IMR-90 (cell line): Measurements from ENCODE around the gene GPSM1. TPM values are rescaled to one million over a fixed set of nuclear protein-coding genes. Genes with fewer than 3 reads are reported as not detected.

Source experiments
- ATAC-seq: fragments of 200-7000 bp; cut with Tn5 transposase; 2 replicates; pipeline ENCODE4 v1.9.1; 2020; ENCODE audit warnings: low read depth, mild to moderate bottlenecking, moderate library complexity
- BruUV-seq: library from RNA; stranded (reverse); fragments of 400-500 nt; replicated peaks from 2 replicates; lab custom pipeline; 2021; lab: Mats Ljungman, UMichigan
- CTCF ChIA-PET: fragments of 300-600 bp; formaldehyde crosslinking; extraction: SDS; loops from one replicate; lab custom pipeline; 2021; ENCODE audit warnings: antibody characterized with exemption; lab: Yijun Ruan, JAX
- POLR2A ChIA-PET: fragments of 300-600 bp; sonication (Branson Sonifier 250); formaldehyde crosslinking; loops from one replicate; lab custom pipeline; 2022; ENCODE audit warnings: antibody characterized with exemption; ENCODE audit not compliant: unreplicated experiment; lab: Charles Lee
- DNase-seq: peaks from one replicate; pipeline ENCODE4 v3.0.0; 2013
- H2AFZ ChIP-seq: replicated peaks from 2 replicates; pipeline ENCODE3; 2013; ENCODE audit warnings: low read length, mild to moderate bottlenecking; ENCODE audit not compliant: poor library complexity
- H2AK5ac ChIP-seq: 2 replicates; pipeline ENCODE4 v1.6.1; 2013; ENCODE audit warnings: low read depth, low read length, inconsistent platforms
- H2AK9ac ChIP-seq: replicated peaks from 2 replicates; pipeline ENCODE3; 2013; ENCODE audit warnings: mild to moderate bottlenecking, low read depth, low read length, moderate library complexity; ENCODE audit not compliant: poor library complexity
- H2BK120ac ChIP-seq: 2 replicates; pipeline ENCODE4 v1.6.1; 2013; ENCODE audit warnings: low read depth, low read length, inconsistent platforms
- H2BK15ac ChIP-seq: 3 replicates; pipeline ENCODE4 v1.6.1; 2013; ENCODE audit warnings: low read depth, low read length, inconsistent platforms
- H2BK20ac ChIP-seq: 2 replicates; pipeline ENCODE4 v1.6.1; 2013; ENCODE audit warnings: low read depth, mild to moderate bottlenecking, inconsistent platforms, low read length, moderate library complexity
- H2BK5ac ChIP-seq: 2 replicates; pipeline ENCODE4 v1.6.1; 2013; ENCODE audit warnings: mild to moderate bottlenecking, low read depth, low read length, inconsistent platforms; ENCODE audit not compliant: poor library complexity, severe bottlenecking
- H3K14ac ChIP-seq: replicated peaks from 2 replicates; pipeline ENCODE4 v1.6.1; 2013; ENCODE audit warnings: low read depth, low read length, inconsistent platforms
- H3K18ac ChIP-seq: 2 replicates; pipeline ENCODE4 v1.6.1; 2013; ENCODE audit warnings: low read depth, low read length, control low read depth
- H3K23ac ChIP-seq: 2 replicates; pipeline ENCODE4 v1.6.1; 2013; ENCODE audit warnings: low read depth, low read length, inconsistent platforms
- H3K27ac ChIP-seq: 2 replicates; pipeline ENCODE4 v1.5.1; 2013; ENCODE audit warnings: mild to moderate bottlenecking, control low read depth, low read length; ENCODE audit not compliant: insufficient read depth
- H3K27me3 ChIP-seq: 2 replicates; pipeline ENCODE4 v1.6.1; 2013; ENCODE audit warnings: low read length; ENCODE audit not compliant: control insufficient read depth, insufficient read depth
- H3K36me3 ChIP-seq: 2 replicates; pipeline ENCODE4 v1.6.1; 2013; ENCODE audit warnings: low read length, mixed read lengths; ENCODE audit not compliant: control insufficient read depth, insufficient read depth
- H3K4ac ChIP-seq: 2 replicates; pipeline ENCODE4 v1.6.1; 2013; ENCODE audit warnings: low read depth, low read length, inconsistent platforms
- H3K4me1 ChIP-seq: 2 replicates; pipeline ENCODE4 v1.6.1; 2013; ENCODE audit warnings: low read length, mixed read lengths; ENCODE audit not compliant: control insufficient read depth, insufficient read depth
- H3K4me2 ChIP-seq: 2 replicates; pipeline ENCODE4 v1.6.1; 2013; ENCODE audit warnings: low read depth, mild to moderate bottlenecking, control low read depth, low read length, moderate library complexity
- H3K4me3 ChIP-seq: 2 replicates; pipeline ENCODE4 v1.5.1; 2013; ENCODE audit warnings: low read depth, mild to moderate bottlenecking, control low read depth, low read length, moderate library complexity; ENCODE audit not compliant: insufficient read depth
- H3K56ac ChIP-seq: 2 replicates; pipeline ENCODE4 v1.6.1; 2013; ENCODE audit warnings: low read length, inconsistent platforms; ENCODE audit not compliant: insufficient read depth; ENCODE audit errors: extremely low read depth
- H3K79me1 ChIP-seq, 2 experiments: 2 replicates each; pipeline ENCODE4 v1.6.1; 2013; ENCODE audit warnings: low read length in 2 of 2, inconsistent platforms in 1 of 2, low read depth in 1 of 2
- H3K9ac ChIP-seq: 2 replicates; pipeline ENCODE4 v1.6.1; 2013; ENCODE audit warnings: low read depth, low read length, control low read depth
- H3K9me1 ChIP-seq: 2 replicates; pipeline ENCODE4 v1.6.1; 2013; ENCODE audit warnings: low read length, inconsistent platforms; ENCODE audit not compliant: insufficient read depth
- H3K9me3 ChIP-seq: 2 replicates; pipeline ENCODE4 v1.6.1; 2013; ENCODE audit warnings: low read length; ENCODE audit not compliant: control insufficient read depth, insufficient read depth
- H4K20me1 ChIP-seq: 2 replicates; pipeline ENCODE4 v1.6.1; 2013; ENCODE audit warnings: low read length, inconsistent platforms; ENCODE audit not compliant: insufficient read depth
- H4K5ac ChIP-seq: 2 replicates; pipeline ENCODE4 v1.6.1; 2013; ENCODE audit warnings: mild to moderate bottlenecking, low read depth, low read length, control low read depth
- H4K8ac ChIP-seq, 2 experiments: 2 replicates each; pipeline ENCODE4 v1.6.1; 2013; ENCODE audit warnings: low read depth in 2 of 2, low read length in 2 of 2, control low read depth in 1 of 2, inconsistent platforms in 1 of 2
- H4K91ac ChIP-seq: 2 replicates; pipeline ENCODE4 v1.6.1; 2013; ENCODE audit warnings: low read depth, low read length, inconsistent platforms; ENCODE audit not compliant: insufficient read depth
- CEBPB ChIP-seq: IDR thresholded peaks from 2 replicates; pipeline ENCODE4 v1.6.1; 2012; ENCODE audit warnings: low read depth, low read length, improper control_type of control experiment
- WGBS, 2 experiments: methylation state at CpG; one replicate each; pipeline versions ENCODE4 v1.1.5 to v1.1.7; 2013; ENCODE audit warnings: missing lambda C conversion rate in 2 of 2; ENCODE audit not compliant: insufficient read length in 1 of 2; ENCODE audit errors: extremely low coverage in 2 of 2; 5-methylcytosine and 5-hydroxymethylcytosine counted together
- dilution Hi-C: fragments of 300-500 bp; cut with HindIII; formaldehyde crosslinking; loops from one replicate; pipeline ENCODE4 v1.14.3; 2018; ENCODE audit warnings: low sequenced_read_pairs; ENCODE audit not compliant: unreplicated experiment
- in situ Hi-C: fragments of 300-500 bp; cut with MboI; formaldehyde crosslinking; loops from 3 replicates; pipeline ENCODE4 v1.14.3; 2019; ENCODE audit warnings: low sequenced_read_pairs, inconsistent platforms, mixed read lengths
- intact Hi-C: fragments of 100-400 bp; cut with micrococcal nuclease; formaldehyde crosslinking; loops from 2 replicates; pipeline ENCODE4 v1.10.0; 2022
- polyA plus RNA-seq, 3 experiments: library from polyadenylated mRNA; depleted of rRNA; stranded (reverse); fragments of >200 nt; gene quantifications; 2 replicates each; pipeline ENCODE4 v1.2.3, GENCODE V29; 2012; ENCODE audit warnings: low replicate concordance in 1 of 3
- total RNA-seq: library from RNA; depleted of rRNA; stranded (reverse); fragments of >200 nt; gene quantifications from 2 replicates; pipeline ENCODE4 v1.2.3, GENCODE V29; 2012
- TF ChIP-seq, protein P1 (sequence below): fragments of 150-350 bp; IDR thresholded peaks from 2 replicates; pipeline ENCODE4 v1.6.1; 2017; ENCODE audit warnings: mild to moderate bottlenecking, antibody characterized with exemption, low read length, low read depth
- TF ChIP-seq, protein P2 (sequence below): conservative IDR thresholded peaks from 2 replicates; pipeline ENCODE4 v1.5.1; 2012; ENCODE audit warnings: mild to moderate bottlenecking, low read depth, low read length, improper control_type of control experiment

GPSM1 gene
- total and polyA plus RNA-seq, 2 of the 4 experiments (the other 2 are of a cell fraction) = 28.7 to 71.2 TPM

DNA sequence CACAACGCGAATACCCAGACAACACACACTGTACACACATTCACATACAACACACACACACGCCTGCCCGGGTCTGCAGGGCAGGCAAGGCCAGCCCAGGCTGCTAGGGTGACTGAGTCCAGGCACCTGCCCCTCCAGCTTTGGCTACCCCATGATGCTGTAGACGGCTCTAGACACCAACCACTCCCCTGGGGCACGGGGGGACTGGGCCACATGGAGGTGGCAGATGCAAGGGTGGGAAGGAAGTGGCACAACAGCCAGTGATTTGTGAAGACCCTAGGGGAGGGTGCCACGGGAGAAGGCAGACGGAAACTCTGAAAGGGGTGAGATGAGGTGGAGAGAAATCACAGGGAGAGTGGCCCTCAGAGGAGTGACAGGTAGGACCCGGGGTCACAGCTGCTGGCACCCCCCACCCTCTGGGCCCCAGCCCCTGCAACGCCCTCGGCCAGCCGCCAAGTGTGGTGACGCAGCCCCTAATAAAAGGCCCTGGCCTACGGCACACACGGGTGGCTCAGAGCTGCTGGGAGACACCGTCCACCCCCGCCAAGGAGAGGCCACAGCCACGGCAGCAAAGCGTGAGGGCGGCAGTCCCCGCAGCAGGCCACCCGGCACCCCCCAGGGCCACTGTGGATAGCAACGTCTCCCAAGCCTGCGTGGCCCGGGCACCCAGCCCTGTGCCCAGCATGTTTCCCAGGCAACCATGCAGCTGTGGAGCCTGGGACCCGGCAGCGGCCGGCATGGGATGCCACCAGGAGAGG, 16.9 kb upstream of the GPSM1 start:
- ChIA-PET CTCF (no interaction called here), POLR2A (no interaction called here)
- dilution Hi-C loops = no loop called here
- intact Hi-C loops = no loop called here
- Histone ChIP-seq H4K91ac (no peak overlapping the region), H2BK15ac (no peak overlapping the region), H3K4me2 (no peak overlapping the region), H2AK9ac (no peak overlapping the region), H2BK120ac (no peak overlapping the region), H3K9ac (no peak overlapping the region), H4K8ac (no peak overlapping the region), H2BK5ac (no peak overlapping the region), H3K9me3 (peaks cover 8% of the 10 kb centered on the region), H3K14ac (no peak overlapping the region), H3K4me3 (no peak overlapping the region), H2BK20ac (no peak overlapping the region), H3K56ac (no peak overlapping the region), H3K4me1 (no peaks in the 10 kb centered on the region), H4K5ac (no peak overlapping the region), H3K18ac (no peak overlapping the region), H2AK5ac (0 out of 2 replicates have a peak overlapping the region, but pooled peaks have one; percentile 7), H3K27me3 (no peaks in the 10 kb centered on the region; the same call in 1 of the 2 replicates), H3K27ac (no peak overlapping the region), H3K23ac (no peak overlapping the region), H2AFZ (no peak overlapping the region), H3K9me1 (peaks cover 11% of the 10 kb centered on the region), H3K4ac (no peak overlapping the region), H3K79me1 (no peaks in the 10 kb centered on the region), H4K20me1 (no peaks in the 10 kb centered on the region), H3K36me3 (no peaks in the 10 kb centered on the region)
- ATAC-seq (no peak), DNase-seq (no peak)
- in situ Hi-C loops = no loop called here
- TF ChIP-seq, protein P1, sequence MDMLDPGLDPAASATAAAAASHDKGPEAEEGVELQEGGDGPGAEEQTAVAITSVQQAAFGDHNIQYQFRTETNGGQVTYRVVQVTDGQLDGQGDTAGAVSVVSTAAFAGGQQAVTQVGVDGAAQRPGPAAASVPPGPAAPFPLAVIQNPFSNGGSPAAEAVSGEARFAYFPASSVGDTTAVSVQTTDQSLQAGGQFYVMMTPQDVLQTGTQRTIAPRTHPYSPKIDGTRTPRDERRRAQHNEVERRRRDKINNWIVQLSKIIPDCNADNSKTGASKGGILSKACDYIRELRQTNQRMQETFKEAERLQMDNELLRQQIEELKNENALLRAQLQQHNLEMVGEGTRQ = no peak
- no peak for TF ChIP-seq CEBPB
- TF ChIP-seq, protein P2, sequence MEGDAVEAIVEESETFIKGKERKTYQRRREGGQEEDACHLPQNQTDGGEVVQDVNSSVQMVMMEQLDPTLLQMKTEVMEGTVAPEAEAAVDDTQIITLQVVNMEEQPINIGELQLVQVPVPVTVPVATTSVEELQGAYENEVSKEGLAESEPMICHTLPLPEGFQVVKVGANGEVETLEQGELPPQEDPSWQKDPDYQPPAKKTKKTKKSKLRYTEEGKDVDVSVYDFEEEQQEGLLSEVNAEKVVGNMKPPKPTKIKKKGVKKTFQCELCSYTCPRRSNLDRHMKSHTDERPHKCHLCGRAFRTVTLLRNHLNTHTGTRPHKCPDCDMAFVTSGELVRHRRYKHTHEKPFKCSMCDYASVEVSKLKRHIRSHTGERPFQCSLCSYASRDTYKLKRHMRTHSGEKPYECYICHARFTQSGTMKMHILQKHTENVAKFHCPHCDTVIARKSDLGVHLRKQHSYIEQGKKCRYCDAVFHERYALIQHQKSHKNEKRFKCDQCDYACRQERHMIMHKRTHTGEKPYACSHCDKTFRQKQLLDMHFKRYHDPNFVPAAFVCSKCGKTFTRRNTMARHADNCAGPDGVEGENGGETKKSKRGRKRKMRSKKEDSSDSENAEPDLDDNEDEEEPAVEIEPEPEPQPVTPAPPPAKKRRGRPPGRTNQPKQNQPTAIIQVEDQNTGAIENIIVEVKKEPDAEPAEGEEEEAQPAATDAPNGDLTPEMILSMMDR = no peak
- WGBS, 2 experiments = 93% methylated on average over 2 of the region's 28 CpGs; no CpG with 5 or more reads in 1 of the 2 experiments
- BruUV-seq = no TSS peak
